ENCODE results near the gene NDUFA3. TPM values are rescaled to one million over a fixed set of nuclear protein-coding genes. Genes with fewer than 3 reads are reported as not detected.
"Not testable (repeated sequence)": the region's sequence is repeated elsewhere in the genome, so short reads cannot be mapped to it uniquely, and the experiment has no call there.

The NDUFA3 gene
- total RNA-seq, 1 donor from 2014 or later = 135 TPM

DNA sequence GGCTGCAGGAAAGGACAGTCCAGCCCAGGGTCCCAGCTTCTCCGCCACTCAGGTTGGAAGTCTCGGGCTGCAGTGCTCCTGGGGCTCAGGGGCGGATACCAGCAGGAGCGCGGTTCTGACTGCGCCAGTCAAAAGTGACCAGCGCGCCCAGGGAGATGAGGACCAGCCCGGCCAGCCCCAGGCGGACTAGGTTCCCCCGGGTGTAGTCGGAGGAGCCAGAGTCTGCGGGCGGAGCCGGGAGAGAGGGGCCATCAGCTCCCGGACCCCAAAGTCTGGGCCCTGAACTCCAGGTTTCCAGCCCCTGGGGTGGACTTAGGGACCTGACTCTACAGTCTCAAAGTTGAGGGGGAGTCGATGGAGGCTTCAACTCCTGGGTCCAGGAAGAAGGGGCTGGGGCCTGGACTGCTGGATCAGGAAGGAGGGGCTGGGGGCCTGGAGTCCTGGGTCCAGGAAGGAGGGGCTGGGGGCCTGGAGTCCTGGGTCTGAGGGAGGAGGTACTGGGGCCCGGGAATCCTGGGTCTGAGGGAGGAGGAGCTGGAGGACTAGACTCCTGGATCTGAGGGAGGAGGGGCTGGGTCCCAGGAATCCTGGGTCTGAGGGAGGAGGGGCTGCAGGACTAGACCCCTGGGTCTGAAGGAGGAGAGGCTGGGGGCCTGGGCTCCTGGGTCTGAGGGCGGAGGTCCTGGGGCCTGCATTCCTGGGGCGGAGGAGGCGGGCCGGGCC lies 7.4 kb upstream of the NDUFA3 start:
- TF ChIP-seq, protein P1, sequence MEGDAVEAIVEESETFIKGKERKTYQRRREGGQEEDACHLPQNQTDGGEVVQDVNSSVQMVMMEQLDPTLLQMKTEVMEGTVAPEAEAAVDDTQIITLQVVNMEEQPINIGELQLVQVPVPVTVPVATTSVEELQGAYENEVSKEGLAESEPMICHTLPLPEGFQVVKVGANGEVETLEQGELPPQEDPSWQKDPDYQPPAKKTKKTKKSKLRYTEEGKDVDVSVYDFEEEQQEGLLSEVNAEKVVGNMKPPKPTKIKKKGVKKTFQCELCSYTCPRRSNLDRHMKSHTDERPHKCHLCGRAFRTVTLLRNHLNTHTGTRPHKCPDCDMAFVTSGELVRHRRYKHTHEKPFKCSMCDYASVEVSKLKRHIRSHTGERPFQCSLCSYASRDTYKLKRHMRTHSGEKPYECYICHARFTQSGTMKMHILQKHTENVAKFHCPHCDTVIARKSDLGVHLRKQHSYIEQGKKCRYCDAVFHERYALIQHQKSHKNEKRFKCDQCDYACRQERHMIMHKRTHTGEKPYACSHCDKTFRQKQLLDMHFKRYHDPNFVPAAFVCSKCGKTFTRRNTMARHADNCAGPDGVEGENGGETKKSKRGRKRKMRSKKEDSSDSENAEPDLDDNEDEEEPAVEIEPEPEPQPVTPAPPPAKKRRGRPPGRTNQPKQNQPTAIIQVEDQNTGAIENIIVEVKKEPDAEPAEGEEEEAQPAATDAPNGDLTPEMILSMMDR (IDR thresholded peaks at IDR 0.05; ENCODE audit: unreplicated experiment) = no peak
- peaks cover 4% of the 10 kb centered on the region for H3K9me3 Mint-ChIP-seq
- H3K4me3 Mint-ChIP-seq = no peak overlapping the region
- DNase-seq (ENCODE audit: low spot score in 2 of 2, unreplicated experiment in 2 of 2) = no peak
- peaks cover 4% of the 10 kb centered on the region for H3K4me1 Mint-ChIP-seq
- peaks cover 48% of the 10 kb centered on the region for H3K27me3 Mint-ChIP-seq (ENCODE audit: low read depth)
- H3K36me3 Mint-ChIP-seq = no peaks in the 10 kb centered on the region
- H3K27ac Mint-ChIP-seq = no peak overlapping the region

DNA sequence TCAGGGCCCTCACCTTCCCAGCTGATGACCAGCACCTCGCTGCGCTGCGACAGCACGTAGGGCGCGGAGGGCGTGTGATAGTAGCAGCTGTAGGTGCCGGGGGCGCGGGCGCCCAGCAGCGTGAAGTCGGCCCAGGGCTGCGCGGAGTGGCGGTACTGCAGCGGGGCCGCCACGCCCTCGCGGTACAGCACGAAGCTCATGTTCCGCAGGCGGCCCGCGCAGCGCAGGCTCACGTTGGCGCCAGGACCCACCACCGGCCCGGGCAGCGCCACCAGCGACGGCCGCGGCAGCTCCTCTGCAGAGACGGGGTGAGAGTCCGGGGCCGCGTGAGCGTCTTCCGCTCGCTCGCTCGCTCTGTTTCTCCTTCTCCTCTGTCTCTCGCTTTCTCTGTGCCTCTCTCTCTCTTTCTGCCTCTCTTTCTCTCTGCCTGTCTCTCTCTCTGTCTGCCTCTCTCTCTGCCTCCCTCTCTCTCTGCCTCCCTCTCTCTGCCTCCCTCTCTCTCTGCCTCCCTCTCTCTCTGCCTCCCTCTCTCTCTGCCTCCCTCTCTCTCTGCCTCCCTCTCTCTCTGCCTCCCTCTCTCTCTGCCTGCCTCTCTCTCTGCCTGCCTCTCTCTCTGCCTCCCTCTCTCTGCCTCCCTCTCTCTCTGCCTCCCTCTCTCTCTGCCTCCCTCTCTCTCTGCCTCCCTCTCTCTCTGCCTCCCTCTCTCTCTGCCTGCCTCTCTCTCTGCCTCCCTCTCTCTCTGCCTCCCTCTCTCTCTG lies 6.6 kb upstream of the NDUFA3 start:
- Mint-ChIP-seq H3K4me3 (peak overlapping the region; percentile 56), H3K27me3 (ENCODE audit: low read depth) (peaks cover 45% of the 10 kb centered on the region)
- DNase-seq (ENCODE audit: low spot score in 2 of 2, unreplicated experiment in 2 of 2) = peak in 1 of 2 experiments; percentile 65
- H3K27ac Mint-ChIP-seq, H3K4me1 Mint-ChIP-seq, H3K9me3 Mint-ChIP-seq, H3K36me3 Mint-ChIP-seq: not testable (repeated sequence)

DNA sequence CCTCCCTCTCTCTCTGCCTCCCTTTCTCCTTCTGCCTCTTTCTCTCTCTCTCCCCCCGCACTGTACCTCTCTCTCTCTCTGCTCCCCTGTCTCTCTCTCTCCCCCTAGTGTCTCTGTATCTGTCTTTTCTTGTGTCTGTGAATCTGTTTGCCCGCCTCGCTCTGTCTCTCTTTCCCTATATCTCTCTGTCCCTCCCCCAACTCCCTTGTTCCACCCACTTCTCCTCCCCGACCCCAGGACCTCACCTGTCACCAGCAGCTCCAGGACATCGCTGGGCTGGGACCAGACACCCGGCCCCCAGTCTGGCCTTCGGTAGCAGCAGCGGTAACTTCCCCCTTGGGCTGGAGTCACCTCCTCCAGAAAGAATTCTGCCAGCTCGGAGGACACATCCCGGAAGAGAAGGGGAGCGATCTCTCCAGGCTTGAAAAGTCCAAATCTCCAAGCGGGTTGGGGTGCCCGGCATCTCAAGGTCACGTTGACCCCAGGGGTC lies 6.0 kb upstream of the NDUFA3 start:
- no peak for DNase-seq (ENCODE audit: low spot score in 2 of 2, unreplicated experiment in 2 of 2)
- peaks cover 4% of the 10 kb centered on the region for H3K4me1 Mint-ChIP-seq
- TF ChIP-seq, protein P1 (IDR thresholded peaks at IDR 0.05; ENCODE audit: unreplicated experiment) = no peak
- peak overlapping the region; percentile 48 for H3K4me3 Mint-ChIP-seq
- no peak overlapping the region for H3K27ac Mint-ChIP-seq
- no peaks in the 10 kb centered on the region for H3K36me3 Mint-ChIP-seq
- H3K9me3 Mint-ChIP-seq = peaks cover 4% of the 10 kb centered on the region
- H3K27me3 Mint-ChIP-seq (ENCODE audit: low read depth) = peaks cover 42% of the 10 kb centered on the region

DNA sequence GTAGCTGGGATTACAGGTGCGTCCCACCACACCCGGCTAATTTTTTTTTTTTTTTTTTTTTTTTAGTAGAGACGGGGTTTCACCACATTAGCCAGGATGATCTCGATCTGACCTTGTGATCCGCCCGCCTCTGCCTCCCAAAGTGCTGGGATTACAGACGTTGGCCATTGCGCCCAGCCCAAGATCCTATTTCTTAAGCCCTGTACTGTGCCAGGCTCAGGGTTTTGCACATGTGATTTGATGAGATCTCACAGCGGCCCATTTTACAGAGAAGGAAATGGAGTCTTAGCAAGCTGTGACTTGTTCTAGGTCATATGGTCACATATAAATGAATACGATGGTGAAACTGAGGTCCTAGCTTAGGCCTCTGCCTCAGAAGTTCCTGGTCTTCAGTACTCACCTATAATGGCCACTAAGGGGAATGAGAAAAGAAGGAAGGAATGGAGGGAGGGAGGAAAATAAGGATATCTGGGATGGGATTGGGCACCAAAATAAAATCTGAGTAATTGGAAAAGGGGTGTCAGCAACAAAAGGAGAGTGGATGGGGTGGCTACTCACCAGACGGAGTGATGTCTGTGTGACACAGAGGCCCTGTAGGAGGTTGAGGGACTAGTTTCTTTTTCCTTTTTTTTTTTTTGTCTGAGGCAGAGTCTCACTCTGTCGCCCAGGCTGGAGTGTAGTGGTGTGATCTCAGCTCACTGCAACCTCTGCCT lies 3.3 kb upstream of the NDUFA3 start:
- TF ChIP-seq, protein P1 (IDR thresholded peaks at IDR 0.05; ENCODE audit: unreplicated experiment) = no peak
- H3K27me3 Mint-ChIP-seq (ENCODE audit: low read depth) = peaks cover 32% of the 10 kb centered on the region
- no peak overlapping the region for H3K27ac Mint-ChIP-seq
- no peak overlapping the region for H3K4me3 Mint-ChIP-seq
- DNase-seq (ENCODE audit: low spot score in 2 of 2, unreplicated experiment in 2 of 2) = no peak
- peaks cover 2% of the 10 kb centered on the region for H3K36me3 Mint-ChIP-seq
- H3K4me1 Mint-ChIP-seq = peaks cover 12% of the 10 kb centered on the region
- peaks cover 2% of the 10 kb centered on the region for H3K9me3 Mint-ChIP-seq

DNA sequence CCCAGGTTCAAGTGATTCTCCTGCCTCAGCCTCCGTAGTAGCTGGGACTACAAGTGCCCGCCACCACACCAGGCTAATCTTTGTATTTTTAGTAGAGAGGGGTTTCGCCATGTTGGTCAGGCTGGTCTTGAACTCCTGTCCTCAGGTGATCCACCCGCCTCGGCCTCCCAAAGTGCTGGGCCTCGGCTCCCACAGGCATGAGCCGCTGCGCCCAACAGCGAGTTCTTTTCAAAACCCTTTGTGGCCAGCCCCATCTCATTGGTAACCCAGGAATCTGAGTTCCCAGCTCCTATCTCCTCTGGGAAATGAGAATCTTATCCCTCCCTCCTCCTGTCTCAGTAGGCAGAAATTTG lies 2.8 kb upstream of the NDUFA3 start:
- not testable (repeated sequence) for DNase-seq (ENCODE audit: low spot score in 2 of 2, unreplicated experiment in 2 of 2); H3K36me3 Mint-ChIP-seq; H3K4me3 Mint-ChIP-seq; H3K27ac Mint-ChIP-seq; H3K9me3 Mint-ChIP-seq
- H3K4me1 Mint-ChIP-seq = peaks cover 12% of the 10 kb centered on the region
- peaks cover 27% of the 10 kb centered on the region for H3K27me3 Mint-ChIP-seq (ENCODE audit: low read depth)

DNA sequence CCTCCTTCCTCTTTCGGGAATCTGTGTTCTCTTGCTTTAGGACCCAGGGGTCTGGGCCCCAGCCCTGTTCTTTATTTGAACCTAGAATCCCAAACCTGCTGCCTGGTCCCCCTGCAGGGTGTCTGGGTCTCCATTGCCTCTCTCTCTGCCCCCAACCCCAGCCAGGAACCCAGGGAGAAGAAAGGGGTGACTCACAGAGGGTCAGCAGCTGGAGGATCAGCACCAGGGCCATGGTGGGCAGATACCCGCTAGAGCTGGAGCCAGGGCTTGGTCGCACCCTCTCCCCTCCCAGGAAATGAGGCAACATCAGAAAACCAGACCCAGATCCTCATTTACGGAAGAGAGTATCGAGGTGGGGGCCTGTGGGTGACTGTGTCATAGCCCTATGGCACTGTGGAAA lies 2.1 kb upstream of the NDUFA3 start, which contains the start of gene OSCAR:
OSCAR (minus strand) TSS at position 243 of the 400 bp plus-strand sequence; CDS start at position 232, 11 bp downstream.
- H3K4me1 Mint-ChIP-seq = peaks cover 12% of the 10 kb centered on the region
- no peak for DNase-seq (ENCODE audit: low spot score in 2 of 2, unreplicated experiment in 2 of 2)
- H3K9me3 Mint-ChIP-seq = no peaks in the 10 kb centered on the region
- H3K27ac Mint-ChIP-seq = no peak within 1 kb of the TSS
- TF ChIP-seq, protein P1 (IDR thresholded peaks at IDR 0.05; ENCODE audit: unreplicated experiment) = no peak
- H3K4me3 Mint-ChIP-seq = peak within 1 kb of the TSS; percentile 99
- peaks cover 4% of the 10 kb centered on the region for H3K36me3 Mint-ChIP-seq
- H3K27me3 Mint-ChIP-seq (ENCODE audit: low read depth) = peaks cover 20% of the 10 kb centered on the region
